ENCODE measurements around the gene TBC1D32.

DNA sequence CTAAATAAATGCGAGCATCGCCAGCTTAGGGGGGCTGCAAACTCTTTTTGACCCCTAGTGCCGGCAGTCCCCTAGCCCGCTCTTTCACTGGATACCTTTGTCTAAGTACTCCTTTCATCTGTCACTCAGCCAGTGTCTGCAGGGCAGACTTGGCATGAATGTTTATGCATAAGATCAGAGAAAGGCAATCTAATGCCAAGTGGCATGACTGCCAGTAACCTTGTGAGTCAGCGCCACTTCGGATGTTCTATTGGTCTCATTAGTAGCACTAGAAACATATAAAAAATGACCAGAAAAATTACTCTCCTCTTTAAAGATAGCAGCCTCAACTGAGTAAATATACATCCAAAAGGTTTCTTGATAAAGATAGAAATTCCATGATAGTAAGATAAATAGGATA is 192.2 kb downstream of the TBC1D32 start:
- TF ChIP-seq, protein P1, sequence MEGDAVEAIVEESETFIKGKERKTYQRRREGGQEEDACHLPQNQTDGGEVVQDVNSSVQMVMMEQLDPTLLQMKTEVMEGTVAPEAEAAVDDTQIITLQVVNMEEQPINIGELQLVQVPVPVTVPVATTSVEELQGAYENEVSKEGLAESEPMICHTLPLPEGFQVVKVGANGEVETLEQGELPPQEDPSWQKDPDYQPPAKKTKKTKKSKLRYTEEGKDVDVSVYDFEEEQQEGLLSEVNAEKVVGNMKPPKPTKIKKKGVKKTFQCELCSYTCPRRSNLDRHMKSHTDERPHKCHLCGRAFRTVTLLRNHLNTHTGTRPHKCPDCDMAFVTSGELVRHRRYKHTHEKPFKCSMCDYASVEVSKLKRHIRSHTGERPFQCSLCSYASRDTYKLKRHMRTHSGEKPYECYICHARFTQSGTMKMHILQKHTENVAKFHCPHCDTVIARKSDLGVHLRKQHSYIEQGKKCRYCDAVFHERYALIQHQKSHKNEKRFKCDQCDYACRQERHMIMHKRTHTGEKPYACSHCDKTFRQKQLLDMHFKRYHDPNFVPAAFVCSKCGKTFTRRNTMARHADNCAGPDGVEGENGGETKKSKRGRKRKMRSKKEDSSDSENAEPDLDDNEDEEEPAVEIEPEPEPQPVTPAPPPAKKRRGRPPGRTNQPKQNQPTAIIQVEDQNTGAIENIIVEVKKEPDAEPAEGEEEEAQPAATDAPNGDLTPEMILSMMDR (IDR thresholded peaks at IDR 0.05; ENCODE audit: low read depth, low read length, missing input control) = no peak
- TF ChIP-seq TAF1 (conservative IDR thresholded peaks at IDR 0.05) (no peak), EGR1 (IDR thresholded peaks at IDR 0.05; ENCODE audit: low read depth in 2 of 2) (no peak), NR2F2 (IDR thresholded peaks at IDR 0.05) (no peak), YY1 (IDR thresholded peaks at IDR 0.05) (no peak), RAD21 (IDR thresholded peaks at IDR 0.05) (no peak), HNF4A (conservative IDR thresholded peaks at IDR 0.05) (no peak), RXRA (IDR thresholded peaks at IDR 0.05) (no peak), SP1 (IDR thresholded peaks at IDR 0.05) (no peak)
- TF ChIP-seq, protein P2, sequence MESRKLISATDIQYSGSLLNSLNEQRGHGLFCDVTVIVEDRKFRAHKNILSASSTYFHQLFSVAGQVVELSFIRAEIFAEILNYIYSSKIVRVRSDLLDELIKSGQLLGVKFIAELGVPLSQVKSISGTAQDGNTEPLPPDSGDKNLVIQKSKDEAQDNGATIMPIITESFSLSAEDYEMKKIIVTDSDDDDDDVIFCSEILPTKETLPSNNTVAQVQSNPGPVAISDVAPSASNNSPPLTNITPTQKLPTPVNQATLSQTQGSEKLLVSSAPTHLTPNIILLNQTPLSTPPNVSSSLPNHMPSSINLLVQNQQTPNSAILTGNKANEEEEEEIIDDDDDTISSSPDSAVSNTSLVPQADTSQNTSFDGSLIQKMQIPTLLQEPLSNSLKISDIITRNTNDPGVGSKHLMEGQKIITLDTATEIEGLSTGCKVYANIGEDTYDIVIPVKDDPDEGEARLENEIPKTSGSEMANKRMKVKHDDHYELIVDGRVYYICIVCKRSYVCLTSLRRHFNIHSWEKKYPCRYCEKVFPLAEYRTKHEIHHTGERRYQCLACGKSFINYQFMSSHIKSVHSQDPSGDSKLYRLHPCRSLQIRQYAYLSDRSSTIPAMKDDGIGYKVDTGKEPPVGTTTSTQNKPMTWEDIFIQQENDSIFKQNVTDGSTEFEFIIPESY (IDR thresholded peaks at IDR 0.05) = no peak
- TF ChIP-seq, protein P3, sequence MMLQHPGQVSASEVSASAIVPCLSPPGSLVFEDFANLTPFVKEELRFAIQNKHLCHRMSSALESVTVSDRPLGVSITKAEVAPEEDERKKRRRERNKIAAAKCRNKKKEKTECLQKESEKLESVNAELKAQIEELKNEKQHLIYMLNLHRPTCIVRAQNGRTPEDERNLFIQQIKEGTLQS (IDR thresholded peaks at IDR 0.05) = no peak
- TF ChIP-seq, protein P4, sequence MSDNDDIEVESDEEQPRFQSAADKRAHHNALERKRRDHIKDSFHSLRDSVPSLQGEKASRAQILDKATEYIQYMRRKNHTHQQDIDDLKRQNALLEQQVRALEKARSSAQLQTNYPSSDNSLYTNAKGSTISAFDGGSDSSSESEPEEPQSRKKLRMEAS (IDR thresholded peaks at IDR 0.05) = no peak
- TF ChIP-seq, protein P5, sequence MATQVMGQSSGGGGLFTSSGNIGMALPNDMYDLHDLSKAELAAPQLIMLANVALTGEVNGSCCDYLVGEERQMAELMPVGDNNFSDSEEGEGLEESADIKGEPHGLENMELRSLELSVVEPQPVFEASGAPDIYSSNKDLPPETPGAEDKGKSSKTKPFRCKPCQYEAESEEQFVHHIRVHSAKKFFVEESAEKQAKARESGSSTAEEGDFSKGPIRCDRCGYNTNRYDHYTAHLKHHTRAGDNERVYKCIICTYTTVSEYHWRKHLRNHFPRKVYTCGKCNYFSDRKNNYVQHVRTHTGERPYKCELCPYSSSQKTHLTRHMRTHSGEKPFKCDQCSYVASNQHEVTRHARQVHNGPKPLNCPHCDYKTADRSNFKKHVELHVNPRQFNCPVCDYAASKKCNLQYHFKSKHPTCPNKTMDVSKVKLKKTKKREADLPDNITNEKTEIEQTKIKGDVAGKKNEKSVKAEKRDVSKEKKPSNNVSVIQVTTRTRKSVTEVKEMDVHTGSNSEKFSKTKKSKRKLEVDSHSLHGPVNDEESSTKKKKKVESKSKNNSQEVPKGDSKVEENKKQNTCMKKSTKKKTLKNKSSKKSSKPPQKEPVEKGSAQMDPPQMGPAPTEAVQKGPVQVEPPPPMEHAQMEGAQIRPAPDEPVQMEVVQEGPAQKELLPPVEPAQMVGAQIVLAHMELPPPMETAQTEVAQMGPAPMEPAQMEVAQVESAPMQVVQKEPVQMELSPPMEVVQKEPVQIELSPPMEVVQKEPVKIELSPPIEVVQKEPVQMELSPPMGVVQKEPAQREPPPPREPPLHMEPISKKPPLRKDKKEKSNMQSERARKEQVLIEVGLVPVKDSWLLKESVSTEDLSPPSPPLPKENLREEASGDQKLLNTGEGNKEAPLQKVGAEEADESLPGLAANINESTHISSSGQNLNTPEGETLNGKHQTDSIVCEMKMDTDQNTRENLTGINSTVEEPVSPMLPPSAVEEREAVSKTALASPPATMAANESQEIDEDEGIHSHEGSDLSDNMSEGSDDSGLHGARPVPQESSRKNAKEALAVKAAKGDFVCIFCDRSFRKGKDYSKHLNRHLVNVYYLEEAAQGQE (IDR thresholded peaks at IDR 0.05) = no peak
